Measurements from ENCODE around the gene SLC35E2B.

GRCh38 chr1:1630965-1631781 lies 61.4 kb downstream of the SLC35E2B start:
- TF ChIP-seq POLR2A (IDR thresholded peaks at IDR 0.05; ENCODE audit: low read length) (no peak), GATA1 (IDR thresholded peaks at IDR 0.05; ENCODE audit: low read depth, low read length) (no peak)

Data from erythroblast (primary cell).